ENCODE measurements around the gene THSD4.

THSD4 gene

GRCh38 chr15:71545223-71545760 lies 430.0 kb downstream of the THSD4 start:
- no peak for TF ChIP-seq CTCF (conservative IDR thresholded peaks at IDR 0.05; ENCODE audit: low read depth, low read length)
- H3K4me3 ChIP-seq (ENCODE audit: low read length) = no peak overlapping the region
- DNase-seq (ENCODE audit: low read depth) = no peak

GRCh38 chr15:71545923-71546322 lies 430.7 kb downstream of the THSD4 start:
- DNase-seq (ENCODE audit: low read depth) = no peak
- no peak for TF ChIP-seq CTCF (conservative IDR thresholded peaks at IDR 0.05; ENCODE audit: low read depth, low read length)
- no peak overlapping the region for H3K4me3 ChIP-seq (ENCODE audit: low read length)

GRCh38 chr15:71547011-71547410 lies 431.7 kb downstream of the THSD4 start:
- no peak for DNase-seq (ENCODE audit: low read depth)
- no peak for TF ChIP-seq CTCF (conservative IDR thresholded peaks at IDR 0.05; ENCODE audit: low read depth, low read length)
- H3K4me3 ChIP-seq (ENCODE audit: low read length) = no peak overlapping the region

GRCh38 chr15:71548401-71548807 lies 433.1 kb downstream of the THSD4 start:
- H3K4me3 ChIP-seq (ENCODE audit: low read length) = no peak overlapping the region

GRCh38 chr15:71549091-71549490 lies 433.8 kb downstream of the THSD4 start:
- DNase-seq (ENCODE audit: low read depth) = no peak
- H3K4me3 ChIP-seq (ENCODE audit: low read length) = no peak overlapping the region
- TF ChIP-seq CTCF (conservative IDR thresholded peaks at IDR 0.05; ENCODE audit: low read depth, low read length) = no peak

More at GRCh38 chr15:71548401-71548807, 433.1 kb downstream of the THSD4 start:
- DNase-seq (ENCODE audit: low read depth) = no peak
- no peak for TF ChIP-seq CTCF (conservative IDR thresholded peaks at IDR 0.05; ENCODE audit: low read depth, low read length)

- no peak overlapping the region for H3K4me3 ChIP-seq (ENCODE audit: low read length)
- no peak for TF ChIP-seq CTCF (conservative IDR thresholded peaks at IDR 0.05; ENCODE audit: low read depth, low read length)
- DNase-seq (ENCODE audit: low read depth) = no peak
Observed at GRCh38 chr15:71549697-71550096, 434.4 kb downstream of the THSD4 start.

GRCh38 chr15:71551566-71551965 lies 436.3 kb downstream of the THSD4 start:
- no peak for DNase-seq (ENCODE audit: low read depth)
- H3K4me3 ChIP-seq (ENCODE audit: low read length) = no peak overlapping the region
- TF ChIP-seq CTCF (conservative IDR thresholded peaks at IDR 0.05; ENCODE audit: low read depth, low read length) = no peak

All from retinal pigment epithelial cell (primary cell).